ENCODE measurements around the gene UNC5A.

GRCh38 chr5:176863041-176863764 lies 52.8 kb downstream of the UNC5A start:
- TF ChIP-seq EZH2 (IDR thresholded peaks at IDR 0.05) (no peak), POLR2AphosphoS5 (IDR thresholded peaks at IDR 0.05; ENCODE audit: borderline replicate concordance, low read depth, low read length) (no peak)

Data from SK-N-MC (cell line).